Fibroblast of skin of left biceps (primary cell): ENCODE data around the gene C6orf15.

Source experiments
- DNase-seq, 2 experiments: peaks; one replicate each; pipeline ENCODE4 v3.0.0-alpha.2; 2013; ENCODE audit warnings: low read depth in 2 of 2

The C6orf15 gene

DNA sequence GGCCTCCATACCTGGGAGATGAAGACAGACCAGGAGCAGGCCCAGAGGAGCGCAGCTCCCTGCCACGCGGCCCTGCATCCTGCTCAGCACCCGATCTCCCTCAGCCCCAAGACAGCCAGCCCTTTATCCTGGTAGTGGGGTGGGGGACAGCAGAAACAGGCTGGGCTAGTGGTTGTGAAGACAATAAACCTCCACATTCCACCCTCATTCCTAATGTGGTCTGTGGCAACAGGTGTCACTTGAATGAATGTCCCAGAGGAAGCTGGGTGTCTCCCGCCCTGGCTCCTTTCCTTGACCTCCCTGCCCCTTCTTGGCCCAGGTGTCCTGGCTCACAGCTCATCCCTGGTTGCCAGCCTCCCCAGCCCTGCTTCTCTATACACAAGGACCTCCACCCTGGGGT lies at the start of gene C6orf15:
Gene C6orf15, minus strand, starts transcription at position 98 of the 400 bp plus-strand sequence. Its CDS starts 20 bp downstream, at position 78.
- DNase-seq, result no peak

DNA sequence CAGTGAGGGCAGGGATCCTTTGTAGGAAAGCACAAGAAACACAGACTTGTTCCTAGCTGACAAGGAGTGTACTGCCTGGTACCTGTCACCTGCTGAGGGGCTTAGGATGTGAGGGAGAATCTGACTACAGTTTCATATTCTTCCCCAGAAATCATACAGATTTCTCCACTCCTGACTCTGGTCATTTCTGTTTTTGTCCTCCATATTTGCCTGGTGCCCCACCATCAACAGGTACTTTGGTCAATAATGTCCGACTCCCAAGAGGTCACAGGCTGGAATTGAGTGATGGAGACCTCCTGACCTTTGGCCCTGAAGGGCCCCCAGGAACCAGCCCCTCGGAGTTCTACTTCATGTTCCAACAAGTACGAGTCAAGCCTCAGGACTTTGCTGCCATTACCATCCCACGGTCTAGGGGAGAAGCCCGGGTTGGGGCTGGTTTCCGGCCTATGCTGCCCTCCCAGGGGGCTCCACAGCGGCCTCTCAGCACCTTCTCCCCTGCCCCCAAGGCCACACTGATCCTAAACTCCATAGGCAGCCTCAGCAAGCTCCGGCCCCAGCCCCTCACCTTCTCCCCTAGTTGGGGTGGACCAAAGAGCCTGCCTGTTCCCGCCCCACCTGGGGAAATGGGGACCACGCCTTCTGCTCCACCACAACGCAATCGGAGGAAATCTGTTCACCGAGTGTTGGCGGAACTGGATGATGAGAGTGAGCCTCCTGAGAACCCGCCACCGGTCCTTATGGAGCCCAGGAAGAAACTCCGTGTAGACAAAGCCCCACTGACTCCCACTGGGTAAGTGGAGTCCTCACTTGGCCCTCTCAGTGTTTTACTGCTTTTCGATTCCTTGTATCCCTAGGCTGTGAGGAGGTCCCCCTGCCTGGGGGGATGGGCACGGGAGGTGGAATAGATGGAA lies 49.1 kb upstream of the C6orf15 start:
- no peak for DNase-seq

DNA sequence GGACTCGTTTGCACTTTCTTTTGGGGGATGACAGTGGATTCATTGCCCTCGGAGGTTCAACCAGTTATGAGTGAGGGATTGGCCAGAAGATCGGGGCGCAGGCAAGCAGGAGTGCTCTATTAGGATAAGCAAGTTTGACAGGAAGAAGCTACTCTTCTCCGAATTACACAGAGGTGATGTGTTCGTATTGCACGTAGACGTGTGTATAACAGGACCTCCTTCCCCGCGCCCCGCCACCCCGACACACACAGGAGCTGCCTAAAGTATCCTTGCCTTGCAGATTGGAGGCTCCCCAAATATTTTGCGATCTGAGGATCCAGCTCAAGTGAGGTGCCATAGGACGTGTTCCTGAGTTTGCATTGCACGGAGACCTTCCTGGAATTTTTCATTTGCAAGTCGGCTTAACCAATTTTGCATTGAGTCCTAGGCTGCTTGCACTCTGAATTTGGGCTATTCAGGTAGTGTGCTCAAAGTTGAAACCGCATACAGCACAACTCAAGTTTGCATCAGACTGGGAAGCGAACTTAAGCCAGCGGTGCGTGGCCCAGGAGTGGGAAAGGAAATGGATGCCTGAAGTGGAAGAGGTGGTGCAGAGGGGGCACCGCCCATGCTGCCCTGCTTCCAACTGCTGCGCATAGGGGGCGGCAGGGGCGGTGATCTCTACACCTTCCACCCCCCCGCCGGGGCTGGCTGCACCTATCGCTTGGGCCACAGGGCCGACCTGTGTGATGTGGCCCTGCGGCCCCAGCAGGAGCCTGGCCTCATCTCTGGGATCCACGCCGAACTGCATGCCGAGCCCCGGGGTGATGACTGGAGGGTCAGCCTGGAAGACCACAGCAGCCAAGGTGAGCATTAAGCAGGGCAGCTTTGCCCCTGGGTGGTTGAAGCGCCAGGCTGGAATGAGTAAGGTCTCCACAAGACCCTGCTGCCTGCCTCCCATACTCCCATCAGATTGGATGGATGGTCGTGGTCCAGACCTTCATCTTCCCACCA lies 46.8 kb upstream of the C6orf15 start:
- DNase-seq, result no peak

DNA sequence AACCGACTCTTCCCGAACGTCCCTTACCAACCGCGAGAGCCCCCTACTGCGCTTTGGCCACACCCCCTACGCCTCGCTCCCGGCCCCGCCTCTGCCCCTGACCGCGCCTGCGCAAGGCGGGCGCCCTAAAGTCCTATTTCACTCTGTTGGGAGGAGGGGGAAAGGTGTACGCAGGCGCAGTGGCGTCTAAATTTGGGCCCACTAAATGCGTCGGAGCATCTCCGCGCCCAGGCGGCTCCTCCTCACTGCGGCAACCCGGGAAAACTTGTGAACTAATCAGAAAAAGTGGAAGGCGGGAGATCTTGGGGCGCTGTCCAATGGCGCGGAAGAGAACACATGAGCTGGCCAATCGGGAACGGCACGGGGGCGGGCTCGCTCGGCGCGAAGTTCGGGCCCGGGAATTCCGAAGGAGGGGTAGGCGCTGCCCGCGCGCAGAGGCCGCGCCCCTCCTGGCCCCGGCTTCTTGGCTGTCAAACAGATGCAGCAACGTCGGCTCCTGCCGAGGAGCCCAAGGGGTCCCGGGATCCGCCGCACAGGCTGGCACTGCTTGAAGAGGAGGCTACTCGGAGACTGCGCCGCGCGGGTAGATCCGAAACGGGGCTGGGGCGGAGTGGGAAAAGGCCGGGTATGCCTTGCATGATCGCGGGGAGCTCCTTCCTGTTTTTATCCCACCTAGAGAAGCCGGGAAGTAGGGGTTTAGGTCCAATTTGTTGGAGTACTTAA lies 45.9 kb upstream of the C6orf15 start, which contains the start of gene TCF19:
Gene TCF19, plus strand, starts transcription at position 450 of the 723 bp plus-strand sequence. CDS start 881 bp downstream, outside the sequence.
- DNase-seq, result peak; percentile 98 to 99

DNA sequence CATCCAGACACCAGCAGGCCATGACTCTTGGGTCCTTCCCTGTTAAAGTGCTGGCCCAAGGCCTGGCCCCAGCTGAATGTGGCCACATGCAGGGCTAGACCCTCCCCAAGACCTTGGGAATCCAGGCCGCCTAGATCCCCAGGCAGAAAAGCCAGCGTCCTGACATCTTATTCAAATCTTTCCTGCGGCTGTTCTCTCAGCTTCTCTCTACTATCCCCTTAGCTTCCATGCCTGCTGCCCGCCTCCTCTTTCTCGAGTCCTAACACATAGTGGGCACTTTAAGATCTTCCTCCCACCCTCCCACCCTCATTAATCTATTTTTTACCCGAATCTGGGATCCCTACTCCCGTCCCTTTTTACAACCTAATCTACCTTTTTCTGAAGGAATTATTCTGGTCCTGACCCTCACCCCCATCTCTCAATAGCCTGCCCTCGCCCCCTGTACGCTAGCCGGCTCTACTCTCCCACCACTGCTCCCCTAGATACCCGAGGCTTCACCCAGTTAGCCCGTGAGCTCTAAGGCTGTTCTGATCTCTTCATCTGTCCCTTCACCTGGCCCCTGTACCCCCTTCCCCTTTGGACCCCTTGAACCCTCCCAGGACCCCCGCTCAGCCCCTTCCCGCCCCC lies 45.3 kb upstream of the C6orf15 start, which contains the start of gene CCHCR1:
Gene CCHCR1, minus strand, starts transcription at position 290 of the 627 bp plus-strand sequence. Its CDS starts 202 bp downstream, at position 88.
- no peak for DNase-seq

DNA sequence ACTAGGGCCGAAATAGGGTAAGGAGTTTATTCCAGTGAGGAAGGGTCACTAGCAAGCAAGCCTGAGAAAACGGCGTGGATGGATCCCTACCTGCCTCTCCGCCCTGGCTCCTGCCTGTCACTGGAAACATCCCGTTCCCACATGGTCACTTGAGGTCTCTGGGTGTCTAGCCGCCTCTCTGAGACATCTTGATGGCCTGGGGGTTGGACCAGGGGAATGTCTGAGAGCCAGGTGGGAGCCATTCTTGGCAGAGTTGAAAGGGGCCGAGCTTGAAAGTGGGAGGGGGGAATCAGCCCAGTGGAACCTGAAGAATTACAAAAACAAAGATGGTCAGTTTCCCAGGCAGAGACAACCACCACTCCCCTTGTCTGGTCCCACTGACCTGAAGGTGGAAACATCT lies 44.3 kb upstream of the C6orf15 start:
- no peak for DNase-seq

DNA sequence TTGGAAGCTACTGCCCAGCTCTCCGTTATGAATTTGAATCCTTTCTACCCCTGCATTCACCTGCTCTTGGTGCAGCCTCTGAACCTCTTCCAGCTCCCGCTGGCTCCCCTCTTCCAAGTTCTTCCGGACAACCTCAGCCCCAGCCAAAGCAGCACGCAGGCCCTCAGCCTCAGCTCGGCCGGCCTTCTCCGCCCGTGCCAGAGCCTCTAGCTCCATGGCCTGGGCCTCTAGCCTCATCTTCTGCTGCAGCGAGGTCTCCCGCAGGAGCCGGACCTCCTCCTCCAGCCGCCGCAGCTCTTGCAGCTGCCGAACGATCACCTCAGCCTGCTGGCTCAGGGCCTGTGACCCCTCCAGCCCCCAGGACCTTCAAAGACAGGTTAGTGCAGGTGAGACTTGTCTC lies 42.1 kb upstream of the C6orf15 start:
- DNase-seq, result no peak

DNA sequence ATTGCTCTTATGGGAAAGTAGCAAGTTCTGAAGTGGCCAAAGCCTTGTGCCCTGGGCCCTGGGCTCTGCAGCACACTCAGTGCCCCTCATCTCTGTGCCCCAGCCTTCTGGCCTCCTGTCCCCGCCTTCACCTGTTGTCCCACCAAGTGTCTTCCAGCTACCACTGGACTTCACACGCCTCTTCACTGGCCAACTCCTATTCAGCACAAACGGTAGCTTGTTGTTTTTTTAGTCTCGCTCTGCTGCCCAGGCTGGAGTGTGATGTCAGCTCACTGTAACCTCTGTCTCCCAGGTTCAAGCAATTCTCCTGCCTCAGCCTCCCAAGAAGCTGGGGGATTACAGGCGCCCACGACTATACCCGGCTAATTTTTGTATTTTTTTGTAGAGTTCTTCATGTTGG lies 40.4 kb upstream of the C6orf15 start:
- no peak for DNase-seq

DNA sequence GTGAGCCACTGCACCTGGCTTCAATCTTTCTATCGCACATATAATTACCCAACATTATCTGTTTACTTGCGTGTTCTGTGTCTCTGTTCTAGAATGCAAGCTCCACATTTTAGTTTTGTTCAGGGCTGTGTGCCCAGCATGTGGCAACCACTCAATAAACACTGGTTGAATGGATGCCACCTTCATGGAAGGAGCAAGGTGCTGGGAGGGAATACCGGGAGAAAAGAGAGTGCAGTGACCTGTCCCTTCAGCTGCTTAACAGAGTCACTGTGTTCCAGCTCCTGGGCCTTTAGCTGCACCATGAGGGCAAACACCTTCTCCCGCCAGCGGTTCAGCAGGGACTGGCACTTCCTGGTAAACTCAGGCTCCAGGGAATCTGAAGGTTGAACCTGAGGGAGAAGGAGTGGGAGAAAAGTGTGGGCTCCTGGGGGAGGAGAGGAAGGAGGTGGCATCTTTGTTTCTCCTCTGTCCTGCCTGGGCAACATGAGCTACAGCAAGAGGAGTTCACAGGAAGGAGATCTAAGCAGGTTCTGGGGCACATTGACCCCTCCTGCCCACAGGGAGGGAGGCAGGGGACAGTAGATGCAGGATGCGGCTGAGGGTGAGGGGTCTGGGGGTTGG lies 37.6 kb upstream of the C6orf15 start:
- no peak for DNase-seq

DNA sequence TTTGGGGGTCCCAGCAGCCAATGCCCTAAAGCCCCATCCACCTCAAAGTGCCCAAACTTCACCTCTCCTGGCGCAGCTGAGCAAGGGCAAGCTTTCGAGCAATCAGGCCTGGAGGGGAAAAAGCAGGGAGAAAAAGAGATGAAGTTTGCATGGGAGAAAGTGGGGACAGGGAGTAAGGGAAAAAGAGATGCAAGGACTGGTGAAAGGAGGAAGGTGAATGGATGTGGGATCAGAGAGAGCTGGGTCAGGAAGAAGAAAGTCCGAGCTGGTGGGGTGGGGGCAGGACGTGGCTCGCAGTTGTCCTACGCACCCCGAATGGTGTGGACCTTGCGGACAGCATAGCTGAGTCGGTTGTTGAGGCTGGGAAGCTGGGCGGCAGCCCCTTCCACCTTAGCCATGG lies 33.0 kb upstream of the C6orf15 start:
- DNase-seq, result no peak

DNA sequence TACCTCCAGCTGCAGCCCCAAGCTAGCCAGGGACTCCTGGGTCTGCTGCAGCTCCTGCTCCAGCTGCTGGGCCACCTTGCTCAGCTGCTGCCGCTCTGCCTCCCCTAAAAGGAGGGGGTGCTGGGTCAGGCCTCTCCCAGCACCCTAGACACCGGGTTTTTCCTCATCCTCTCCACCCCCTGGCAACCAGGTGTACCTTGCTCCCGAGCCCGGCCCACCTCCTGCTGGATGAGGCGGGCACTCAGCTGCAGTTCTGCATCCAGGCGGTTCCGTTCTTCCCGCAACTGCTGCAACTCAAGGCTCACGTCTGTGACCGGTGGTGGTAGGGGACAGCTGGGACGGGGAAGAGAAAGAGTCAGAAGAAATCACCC lies 32.6 kb upstream of the C6orf15 start:
- no peak for DNase-seq

DNA sequence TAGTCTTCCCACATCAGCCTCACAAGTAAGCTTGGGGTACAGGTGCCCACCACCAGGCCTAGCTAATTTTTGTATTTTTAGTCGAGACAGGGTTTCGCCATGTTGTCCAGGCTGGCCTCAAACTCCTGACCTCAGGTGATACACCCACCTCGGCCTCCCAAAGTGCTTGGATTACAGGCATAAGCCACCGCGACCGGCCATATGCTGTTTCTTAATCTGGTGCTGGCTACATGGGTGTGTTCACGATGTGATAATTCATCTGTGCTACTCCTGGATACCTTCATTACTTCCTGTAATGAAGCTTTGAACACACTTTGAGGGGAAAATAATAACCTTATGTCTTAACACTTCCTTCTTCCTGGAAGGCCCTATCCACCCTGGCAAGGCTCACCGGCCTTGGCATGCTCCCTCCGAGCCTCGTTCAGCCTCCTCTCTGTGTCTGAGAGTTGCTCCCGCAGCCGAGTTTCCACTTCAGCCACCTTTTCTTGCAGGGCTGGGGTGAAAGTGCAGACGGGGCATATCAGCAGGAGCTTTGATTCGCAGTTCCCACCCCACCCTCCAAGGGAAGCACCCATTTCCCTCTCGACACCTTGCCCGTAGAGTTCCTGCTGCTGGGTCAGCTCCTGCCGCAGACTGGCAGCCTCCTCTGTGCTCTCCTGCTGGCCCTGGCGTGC lies 32.1 kb upstream of the C6orf15 start:
- DNase-seq, result no peak

DNA sequence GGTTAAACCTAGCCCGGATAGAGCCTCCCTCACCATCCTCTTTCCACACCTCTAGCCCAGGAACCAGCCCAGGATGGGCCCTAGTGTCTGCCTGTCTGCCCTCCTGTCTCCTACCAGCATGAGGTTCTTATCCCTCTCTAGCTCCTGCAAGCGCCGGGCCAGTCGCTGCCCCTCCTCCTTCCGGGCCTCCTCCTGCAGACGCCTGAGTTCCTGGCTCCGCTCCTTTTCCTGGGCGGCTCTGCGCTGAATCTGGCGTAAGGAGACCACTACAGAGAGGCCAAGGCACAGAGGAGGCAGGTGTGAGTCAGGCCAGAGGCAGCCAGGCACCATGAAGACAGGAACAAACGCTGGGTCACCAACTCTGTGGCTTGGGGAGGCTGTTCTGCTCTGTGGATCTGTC lies 30.8 kb upstream of the C6orf15 start:
- no peak for DNase-seq

DNA sequence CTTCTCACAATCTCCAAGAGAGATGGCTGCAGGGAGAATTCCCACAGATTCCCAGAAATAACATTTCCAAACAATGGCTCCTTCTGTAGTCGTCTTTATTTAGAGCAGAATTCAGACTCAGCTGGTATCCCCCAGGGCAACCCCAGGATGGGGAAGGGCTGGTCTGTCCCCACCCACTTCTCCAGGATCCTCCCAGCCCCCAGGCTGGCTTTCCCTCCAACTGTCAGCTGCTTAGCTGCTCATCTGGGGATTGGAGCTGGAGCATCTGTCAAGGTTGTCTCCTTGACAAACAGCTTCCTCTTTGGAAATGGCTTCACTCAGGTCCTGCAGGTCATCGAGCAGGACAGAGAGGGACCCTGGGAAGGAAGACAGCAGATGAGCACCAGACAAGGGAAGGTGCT lies 30.0 kb upstream of the C6orf15 start:
- no peak for DNase-seq

DNA sequence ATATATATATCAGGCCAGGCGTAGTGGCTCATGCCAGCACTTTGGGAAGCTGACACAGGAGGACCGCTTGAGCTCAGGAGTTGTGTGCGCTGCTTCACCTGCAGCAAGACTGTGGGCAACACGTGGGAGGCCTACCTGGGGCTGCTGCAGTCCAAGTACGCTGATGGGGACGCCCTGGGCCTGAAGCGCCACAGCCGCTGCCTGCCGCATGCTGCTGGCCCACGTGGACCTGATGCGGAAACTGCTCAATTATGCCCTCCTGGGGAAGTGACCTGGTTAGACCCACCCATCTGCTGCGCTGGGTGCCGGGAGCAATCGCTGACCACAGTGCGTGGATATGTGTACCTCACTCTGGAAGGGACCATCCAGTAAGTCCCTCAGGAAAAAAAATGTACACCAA lies 28.3 kb upstream of the C6orf15 start:
- no peak for DNase-seq

DNA sequence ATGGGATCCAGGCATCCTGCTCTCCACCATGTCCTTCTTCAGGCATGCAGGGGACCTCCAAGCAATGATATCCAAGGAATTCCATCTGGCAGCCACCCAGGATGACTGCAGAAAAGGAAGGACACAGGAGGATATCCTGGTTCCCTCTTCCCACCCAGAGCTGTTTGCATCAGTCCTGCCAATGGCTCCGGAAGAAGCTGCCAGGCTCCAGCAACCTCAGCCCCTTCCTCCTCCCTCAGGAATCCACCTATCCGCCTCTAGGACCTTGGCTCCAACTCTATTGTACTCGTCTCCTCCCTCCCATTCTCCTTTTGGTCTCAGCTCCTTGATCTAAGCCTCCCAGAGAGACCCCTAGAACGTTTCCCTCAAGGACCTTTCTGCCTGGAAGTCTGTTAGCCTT lies 27.2 kb upstream of the C6orf15 start:
- peak; percentile 58 to 60 for DNase-seq

DNA sequence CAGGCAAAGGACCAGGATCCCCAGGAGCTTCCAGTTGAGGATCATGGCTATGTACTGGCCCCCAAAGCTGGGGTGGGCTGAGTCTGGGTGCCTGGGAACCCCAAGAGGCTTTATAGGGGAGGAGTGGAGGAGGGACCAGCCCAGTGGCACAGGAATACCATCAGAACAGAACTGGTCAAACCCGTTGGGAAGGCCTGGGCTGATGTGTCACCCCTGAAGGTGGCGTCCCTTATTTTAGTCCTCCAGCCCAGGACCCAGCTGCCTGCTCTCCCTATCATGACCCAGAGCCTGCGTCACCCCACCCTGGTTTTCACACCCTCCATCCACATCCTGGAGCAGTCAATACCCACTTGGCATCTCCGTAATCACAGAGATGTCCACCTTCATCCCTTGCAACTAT lies 26.6 kb upstream of the C6orf15 start, which contains the start of gene PSORS1C2:
Gene PSORS1C2, minus strand, starts transcription at position 85 of the 400 bp plus-strand sequence. Its CDS starts 40 bp downstream, at position 45.
- DNase-seq, result no peak

DNA sequence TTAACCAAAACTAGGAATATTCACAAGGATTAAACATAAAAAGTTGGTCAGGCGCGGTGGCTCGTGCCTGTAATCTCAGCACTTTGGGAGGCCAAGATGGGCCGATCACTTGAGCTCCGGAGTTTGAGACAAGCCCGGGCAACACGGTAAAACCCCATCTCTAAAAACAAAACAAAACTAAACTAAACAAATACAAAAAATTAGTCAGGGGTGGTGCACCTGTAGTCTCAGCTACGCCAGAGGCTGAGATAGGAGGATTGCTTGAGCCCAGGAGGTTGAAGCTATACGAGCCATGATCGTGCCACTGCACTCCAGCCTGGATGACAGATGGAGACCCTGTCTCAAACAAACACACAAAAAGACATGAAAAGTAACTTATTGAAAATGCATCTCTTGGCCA lies 23.3 kb upstream of the C6orf15 start:
- no peak for DNase-seq

DNA sequence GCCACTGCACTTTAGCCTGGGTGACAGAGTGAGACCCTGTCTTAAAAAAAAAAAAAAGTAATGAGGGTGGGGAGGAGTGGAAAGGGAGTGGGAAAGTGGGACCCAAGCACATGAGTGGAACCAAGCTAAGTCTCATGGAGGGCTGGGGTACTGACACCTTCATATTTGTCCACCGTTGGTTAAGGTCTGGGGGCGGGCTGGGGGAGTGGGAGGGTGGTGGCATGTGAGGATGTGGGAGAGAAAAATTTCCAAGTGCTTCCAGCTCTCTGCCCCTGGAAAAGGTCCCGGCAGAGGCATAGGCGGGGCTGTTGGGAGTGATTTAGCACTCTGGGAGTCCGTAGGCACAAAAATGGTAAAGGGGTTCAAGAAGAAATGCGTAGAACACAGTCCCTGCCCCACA lies 20.4 kb upstream of the C6orf15 start:
- no peak for DNase-seq

DNA sequence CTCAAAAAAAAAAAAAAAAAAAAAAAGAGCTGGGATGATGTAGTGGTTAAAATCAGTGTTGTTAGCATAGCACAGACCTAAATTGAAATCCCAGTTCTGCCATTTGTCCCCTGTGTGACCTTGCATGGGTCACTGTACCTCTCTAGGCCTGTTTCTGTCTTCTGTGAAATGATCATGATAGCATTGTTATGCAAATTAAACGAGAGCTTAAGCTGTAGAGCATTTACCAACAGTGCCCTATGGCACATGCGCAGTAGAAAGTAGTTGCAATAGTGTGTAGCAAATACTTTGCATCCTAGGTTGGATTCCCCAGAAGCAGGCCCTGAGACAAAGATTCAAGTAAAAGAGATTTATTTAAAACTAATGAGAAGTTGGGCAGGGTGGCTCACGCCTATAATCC lies 19.2 kb upstream of the C6orf15 start:
- no peak for DNase-seq
